Testis (tissue), 2 donors: ENCODE data around the gene INHBA.

Experiments used
- CTCF ChIP-seq, 3 experiments: fragments of 450-650 bp in 2 of 3; fragments of 200-600 bp in 1 of 3; sonication (generic) in 1 of 3; IDR thresholded peaks; one replicate each; pipeline ENCODE4 v1.5.1; 2016 to 2019; ENCODE audit warnings: antibody characterized with exemption in 3 of 3, mild to moderate bottlenecking in 2 of 3, moderate library complexity in 1 of 3
- POLR2A ChIP-seq: fragments of 450-650 bp; IDR thresholded peaks from one replicate; pipeline ENCODE4 v1.6.1; 2017; ENCODE audit warnings: antibody characterized with exemption, mild to moderate bottlenecking, moderate library complexity

GRCh38 chr7:41701068-41701941 is 1.6 kb downstream of the INHBA start:
- TF ChIP-seq CTCF (IDR thresholded peaks at IDR 0.05) (no peak), POLR2A (no peak)
